HG03066 (cell line): ENCODE measurements around the gene ADGB.
A peak's percentile ranks its signal among the peaks of the same experiment; 100 is the strongest.
"Not testable (repeated sequence)": the region's sequence is repeated elsewhere in the genome, so short reads cannot be mapped to it uniquely, and the experiment has no call there.

Experiments used
- ATAC-seq: cut with Tn5 transposase; IDR thresholded peaks from one replicate; pipeline ENCODE4 v1.9.1; 2021; ENCODE audit warnings: low read depth; ENCODE audit not compliant: unreplicated experiment

Gene ADGB

DNA sequence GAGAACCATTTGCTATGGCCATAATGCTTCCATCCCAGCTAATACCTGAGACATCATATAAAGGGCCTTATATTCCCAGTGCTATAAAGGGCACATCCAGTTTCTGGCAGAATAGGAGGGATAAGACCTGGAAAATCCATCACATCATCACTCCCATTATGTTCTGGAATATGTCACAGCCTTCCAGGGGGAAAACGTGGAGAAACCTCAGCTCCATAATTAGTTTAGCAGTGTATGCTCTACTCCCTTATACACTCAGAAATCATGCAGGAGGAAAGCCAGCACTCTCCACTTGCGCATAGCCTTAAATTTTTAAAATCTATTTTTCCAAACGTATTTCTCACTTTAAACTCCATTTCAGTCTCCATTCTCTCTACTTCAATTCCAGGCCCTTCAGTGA, 140.9 kb downstream of the ADGB start:
- no peak for ATAC-seq

DNA sequence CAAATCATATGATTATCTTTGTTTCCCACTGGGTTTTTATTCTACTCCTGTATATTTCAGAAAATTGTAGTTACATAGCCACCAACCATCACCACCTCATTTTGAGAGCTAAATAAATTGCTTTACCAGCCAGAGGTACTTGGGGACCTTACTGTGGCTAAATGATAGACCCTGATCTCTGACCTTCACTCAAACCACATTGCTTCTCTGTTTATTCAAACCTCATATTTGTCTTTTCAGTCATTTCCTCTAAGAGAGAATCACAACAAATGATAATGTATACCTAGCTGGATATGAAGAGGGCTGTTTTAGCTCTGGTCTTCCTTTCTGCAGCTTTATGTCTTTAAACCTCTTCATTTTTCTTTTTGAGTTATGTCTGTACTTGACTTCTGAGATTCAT, 142.8 kb downstream of the ADGB start:
- ATAC-seq, result no peak

DNA sequence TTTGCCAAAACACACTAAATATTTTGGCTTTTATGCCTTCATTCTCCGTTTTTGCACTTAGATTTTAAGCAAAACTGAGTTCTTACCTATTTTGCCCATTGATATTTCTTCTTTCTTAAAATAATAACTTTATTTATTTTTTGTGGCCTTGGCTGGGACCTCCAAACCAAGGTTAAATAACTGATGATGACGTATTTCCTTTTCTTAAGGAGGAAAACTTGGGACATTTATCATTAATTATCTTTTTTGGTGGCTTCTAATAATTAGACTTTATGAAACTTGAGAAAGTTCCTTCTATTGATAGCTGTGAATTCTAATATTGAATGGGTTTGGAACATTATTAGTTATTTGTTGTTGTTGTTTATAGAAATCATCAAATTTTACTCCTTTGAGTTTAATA, 154.5 kb downstream of the ADGB start:
- no peak for ATAC-seq

DNA sequence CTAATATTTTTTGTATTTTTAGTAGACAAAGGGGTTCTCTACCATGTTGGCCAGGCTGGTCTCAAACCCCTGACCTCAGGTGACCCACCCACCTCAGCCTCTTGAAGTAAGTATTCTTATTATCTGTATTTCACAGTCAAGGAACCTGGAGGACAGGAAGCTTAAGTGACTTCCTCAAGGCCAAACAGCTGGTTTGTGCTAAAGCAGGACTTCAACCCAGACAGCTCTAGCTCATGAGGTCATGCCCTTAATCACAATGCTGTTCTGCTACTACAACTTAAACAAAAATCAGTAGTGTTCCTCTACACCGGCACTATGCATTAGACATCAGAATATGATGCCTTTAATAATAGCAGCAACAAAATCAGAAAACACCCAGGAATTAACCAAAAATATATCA, 168.9 kb downstream of the ADGB start:
- ATAC-seq, result no peak

DNA sequence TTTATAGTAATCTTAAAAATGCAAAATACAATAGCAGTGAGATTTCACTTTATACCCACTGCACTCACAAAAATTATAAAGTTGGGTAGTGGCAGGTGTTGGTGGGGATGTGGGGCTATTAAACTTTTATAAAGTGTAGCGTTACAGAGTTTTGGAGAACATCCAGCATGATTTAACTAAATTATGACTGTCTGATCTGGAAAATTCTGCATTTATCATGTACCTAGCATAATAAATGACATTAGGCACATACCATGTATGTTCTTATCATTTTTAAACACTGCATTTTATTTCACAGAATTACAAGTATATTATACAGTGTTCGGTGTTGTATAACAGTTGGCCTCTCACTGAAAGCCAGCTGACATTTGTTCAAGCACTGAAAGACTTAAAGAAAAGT, 169.9 kb downstream of the ADGB start:
- no peak for ATAC-seq

DNA sequence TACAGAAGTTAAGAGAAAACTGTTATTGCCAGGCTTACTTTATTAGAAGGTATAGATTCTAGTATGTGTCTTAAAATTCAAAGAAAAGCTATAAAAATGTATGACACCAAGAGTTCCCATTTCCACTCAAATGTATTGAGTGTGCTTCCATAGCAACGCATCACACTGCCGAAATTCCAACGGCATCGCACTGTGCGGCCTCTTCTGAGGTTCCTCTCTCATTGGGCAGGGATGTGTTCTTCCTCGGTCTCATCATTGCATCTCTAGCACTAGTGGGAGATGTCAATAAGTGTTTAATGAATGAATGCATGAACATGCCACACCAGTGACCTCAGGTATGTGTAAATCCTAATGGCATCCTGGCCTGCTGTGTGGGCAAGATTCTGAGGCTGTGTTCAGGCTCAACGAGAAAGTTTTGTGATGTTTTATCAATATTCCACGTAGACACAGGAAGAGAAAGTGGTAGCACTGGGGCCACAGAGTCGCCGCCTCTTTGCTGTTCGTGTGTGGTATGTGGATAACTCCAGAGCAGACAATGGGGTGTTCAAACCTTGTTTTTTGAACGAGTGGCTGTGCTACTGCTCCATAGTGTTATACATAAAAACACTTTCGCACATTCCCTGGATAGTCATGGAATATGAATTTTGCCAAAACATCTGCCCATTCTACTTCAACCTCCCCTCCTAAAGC, 171.6 kb downstream of the ADGB start:
- ATAC-seq, result no peak

DNA sequence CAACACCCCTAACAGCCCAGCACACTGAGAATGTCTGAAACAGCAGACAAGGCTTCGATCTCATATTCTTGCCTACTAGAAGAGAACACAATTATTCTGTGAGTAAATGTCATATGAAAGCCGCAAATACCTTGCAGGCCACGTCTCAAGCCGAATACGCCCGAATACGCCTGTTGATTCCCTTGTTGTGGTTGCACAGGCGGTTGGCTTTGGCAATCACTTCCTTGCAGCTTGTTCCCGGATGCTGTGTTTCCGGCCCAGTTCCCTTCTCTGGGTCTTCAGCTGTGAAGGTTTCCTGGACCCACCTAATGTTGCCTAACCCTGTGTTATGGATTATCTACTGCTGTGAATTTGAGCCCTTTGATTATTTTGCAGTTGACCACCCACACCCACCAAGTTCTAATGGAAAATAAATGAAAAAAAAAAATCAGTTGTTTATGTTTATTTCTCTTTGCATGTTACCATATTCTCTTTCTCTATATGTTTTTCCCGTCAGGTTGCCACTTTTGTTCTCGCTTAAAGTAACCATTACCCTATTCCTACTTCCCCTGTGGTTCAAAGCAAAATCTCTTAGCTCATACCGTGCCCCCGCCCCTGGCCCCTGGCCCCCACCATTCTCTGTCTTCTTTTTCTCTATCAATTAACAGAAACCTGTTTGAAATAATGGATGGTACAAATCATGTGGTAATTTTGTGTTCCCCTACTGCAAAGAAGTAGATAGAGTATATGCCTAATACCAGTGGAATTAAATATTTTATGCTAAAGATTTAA, 172.4 kb downstream of the ADGB start:
- no peak for ATAC-seq

DNA sequence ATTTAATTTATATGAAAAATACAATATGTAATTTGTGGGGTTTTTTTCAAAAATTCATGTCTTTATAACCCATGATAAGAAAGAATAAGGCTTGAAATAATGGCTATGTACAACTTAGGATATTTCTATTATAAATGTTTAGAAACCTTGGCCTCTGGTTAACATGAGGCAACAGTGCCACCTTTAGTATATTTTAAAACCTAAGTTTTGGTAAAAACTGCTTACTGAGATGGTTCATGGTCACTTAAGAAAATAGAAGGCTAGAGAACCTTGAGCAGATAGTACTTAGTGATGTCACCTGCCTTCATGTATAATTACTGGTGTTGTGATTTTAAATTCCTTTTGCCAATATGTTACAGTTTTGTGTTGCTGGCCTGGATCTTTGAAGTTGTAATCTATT, 176.4 kb downstream of the ADGB start:
- no peak for ATAC-seq

DNA sequence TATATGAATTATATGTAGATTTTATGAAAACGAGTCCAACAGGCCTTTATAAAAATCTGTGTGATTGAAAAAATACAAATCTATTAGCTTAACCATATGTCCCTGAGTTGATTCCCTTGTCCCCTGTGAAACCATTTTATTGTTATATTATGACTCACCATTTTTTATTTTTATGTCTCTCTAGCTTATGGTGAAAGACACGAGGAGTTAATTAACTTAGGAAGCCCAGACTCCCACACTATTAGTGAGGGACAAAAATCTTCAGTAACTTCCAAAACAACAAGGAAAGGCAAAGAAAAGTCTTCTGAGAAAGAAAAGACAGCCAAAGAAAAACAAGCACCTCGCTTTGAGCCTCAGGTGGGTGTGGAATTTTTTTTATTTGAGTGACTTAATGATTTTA, 183.1 kb downstream of the ADGB start:
- ATAC-seq, result no peak

DNA sequence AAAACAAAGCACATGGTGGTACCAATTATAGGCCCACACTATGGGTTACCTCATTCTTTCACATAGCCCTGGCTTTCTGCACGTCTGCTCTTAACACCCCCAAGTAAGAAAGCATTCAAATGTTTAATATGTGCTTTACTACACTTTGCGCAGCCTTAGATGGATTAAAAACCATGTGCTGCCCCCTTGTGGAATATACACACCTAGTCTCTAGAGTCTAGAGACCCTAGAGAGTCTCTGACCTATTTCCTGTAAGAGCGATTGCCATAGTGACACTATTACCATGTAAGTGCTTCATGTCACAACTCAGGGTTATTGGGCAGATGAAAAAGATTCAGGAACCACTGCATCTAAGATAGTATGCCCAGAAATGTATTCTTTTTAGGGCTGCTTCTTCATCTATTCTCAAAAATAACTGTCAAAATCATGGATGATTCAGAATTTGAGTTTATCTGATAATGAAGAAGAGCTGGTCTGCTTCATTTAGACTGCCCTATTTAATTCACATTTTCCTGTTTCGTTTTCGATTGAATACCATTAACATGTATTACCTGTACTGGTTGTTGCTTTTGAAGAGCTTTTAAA, 186.3 kb downstream of the ADGB start:
- ATAC-seq, result peak; percentile 95

DNA sequence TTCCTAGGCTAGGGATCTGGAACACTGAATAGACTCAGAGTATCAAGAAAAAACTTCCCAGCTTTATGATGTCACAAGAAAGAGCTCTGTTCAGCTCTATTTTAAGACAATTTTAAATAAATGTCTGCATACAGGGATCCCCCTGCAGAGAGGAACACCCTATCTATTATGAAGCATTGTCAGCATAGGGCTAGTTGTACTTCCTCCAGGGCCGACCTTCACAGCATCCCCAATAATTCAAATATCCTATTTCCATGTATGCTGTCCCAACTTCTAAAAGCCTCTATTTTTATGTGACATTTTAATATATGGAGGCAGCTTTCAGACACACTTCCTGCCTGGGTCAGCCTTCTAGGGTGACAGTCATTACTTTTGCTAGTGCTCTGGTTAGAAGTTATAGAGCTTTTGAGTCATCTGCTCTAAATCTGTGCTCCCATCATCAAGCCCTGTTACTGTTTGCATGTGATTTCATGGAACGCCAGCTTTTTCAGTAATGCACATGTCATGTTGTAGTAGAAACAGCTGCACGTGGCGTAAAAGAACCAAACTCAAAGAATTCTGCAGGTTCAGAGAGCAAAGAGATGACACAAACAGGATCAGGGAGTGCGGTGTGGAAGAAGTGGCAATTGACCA, 189.2 kb downstream of the ADGB start:
- ATAC-seq, result no peak

DNA sequence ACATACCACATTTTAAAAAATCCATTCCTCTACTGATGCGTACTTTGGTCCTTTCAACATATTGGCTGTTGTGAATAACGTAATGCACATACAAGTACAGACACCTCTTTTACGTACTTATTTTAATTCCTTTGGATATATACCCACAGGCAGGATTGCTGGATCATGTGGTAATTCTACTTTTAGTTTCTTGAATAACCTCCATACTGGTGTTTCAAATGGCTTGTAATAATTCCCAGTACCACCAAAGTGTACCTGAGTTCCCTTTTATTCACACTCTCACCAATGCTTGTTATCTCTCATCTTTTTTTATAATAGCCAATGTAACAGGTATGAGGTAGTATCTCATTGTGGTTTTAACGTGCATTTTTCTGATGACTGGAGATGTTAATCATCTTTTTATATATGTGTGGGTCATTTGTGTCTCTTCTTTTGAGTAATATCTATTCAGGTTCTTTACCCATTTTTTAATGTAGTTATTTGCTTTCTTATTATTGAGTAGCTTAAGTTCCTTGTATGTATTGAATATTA, 191.9 kb downstream of the ADGB start:
- ATAC-seq, result no peak

DNA sequence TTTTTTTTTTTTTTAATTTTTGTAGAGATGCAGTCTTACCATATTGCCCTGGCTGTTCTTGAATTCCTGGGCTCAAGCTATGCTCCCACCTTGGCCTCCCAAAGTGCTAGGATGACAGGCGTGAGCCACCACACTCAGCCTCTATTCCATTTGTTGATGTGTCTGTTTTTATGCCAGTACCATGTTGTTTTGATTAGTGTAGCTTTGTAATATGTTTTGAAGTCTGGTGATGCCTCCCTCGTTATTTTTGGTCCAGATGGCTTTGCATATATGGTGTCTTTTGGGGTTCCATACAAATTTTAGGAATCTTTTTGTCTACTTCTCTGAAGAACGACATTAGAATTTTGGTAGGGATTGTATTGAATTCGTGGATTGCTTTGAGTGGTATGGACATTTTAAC, 193.2 kb downstream of the ADGB start:
- ATAC-seq, result no peak

DNA sequence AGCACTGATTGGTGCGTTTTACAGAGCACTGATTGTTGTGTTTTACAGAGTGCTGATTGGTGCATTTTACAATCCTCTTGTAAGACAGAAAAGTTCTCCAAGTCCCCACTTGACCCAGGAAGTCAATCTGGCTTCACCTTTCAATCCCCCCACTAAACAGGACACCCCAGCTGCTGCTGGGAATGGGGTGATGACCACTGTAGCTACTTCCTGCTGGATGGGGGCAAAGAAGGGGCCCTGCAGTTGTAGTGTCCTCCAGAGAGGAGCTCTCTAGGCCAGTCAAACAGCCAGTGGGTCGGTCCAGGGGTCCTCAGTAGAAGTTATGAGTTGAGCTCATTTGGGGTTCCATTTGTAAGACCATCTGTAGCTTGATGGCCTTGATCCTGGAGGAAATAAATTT, 194.4 kb downstream of the ADGB start:
- not testable (repeated sequence) for ATAC-seq

DNA sequence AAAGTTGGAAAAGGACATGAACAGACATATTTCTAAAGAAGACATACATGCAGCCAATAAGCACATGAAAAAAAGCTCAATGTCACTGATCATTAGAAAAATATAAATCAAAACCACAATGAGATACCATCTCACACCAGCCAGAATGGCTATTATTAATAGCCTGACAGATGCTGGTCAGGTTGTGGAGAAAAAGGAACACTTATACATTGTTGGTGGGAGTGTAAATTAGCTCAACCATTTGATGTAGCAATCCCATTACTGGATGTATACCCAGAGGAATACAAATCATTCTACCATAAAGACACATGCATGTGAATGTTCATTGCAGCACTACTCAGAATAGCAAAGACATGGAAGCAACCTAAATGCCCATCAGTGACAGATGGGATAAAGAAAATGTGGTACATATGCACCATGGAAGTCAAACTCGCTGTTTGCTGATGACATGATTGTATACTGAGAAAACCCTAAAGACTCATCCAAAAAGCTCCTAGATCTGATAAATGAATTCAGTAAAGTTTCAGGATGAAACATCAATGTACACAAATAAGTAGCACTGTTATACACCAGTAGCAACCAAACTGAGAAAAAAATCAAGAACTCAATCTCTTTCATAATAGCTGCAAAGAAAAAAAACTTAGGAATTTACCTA, 196.8 kb downstream of the ADGB start:
- ATAC-seq, result no peak

DNA sequence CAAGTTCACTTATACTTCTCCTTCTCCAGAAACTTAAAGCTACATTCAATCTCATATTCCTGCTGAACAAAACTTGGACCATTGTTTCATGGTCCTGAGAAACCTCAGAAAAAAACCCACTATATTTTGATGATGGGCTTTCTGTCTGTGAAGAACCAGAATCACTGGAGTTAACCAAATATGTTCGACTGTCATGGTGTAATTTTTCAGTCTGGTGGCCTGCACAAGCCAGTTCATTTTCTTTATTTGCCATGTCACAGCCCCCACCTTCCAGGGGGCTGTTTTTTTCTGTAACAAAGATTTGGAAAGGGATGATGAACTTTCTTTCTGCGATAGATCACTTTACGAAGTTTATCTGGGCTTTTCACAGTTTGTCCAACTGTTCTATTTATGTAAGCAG, 204.4 kb downstream of the ADGB start:
- ATAC-seq, result not testable (repeated sequence)

DNA sequence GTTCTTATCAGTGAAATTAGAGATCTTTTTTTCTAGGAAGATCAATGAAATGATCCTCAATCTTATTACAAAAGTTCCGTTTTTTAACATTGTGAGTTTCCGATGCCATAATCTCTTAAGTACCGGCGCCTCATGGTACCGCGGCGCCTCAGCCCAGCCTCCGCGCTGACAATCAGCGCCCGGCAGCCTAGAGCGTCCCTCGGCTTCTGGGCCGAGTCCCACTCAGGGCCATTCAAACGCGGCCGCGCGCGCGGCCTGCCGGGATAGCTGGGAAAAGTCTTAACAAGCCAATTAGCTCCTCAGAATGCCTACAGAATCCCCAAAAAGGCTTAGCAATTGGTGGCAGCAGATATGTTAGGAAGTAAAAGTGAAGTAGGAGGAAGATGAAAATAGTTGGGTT, 204.8 kb downstream of the ADGB start:
- ATAC-seq, result no peak

DNA sequence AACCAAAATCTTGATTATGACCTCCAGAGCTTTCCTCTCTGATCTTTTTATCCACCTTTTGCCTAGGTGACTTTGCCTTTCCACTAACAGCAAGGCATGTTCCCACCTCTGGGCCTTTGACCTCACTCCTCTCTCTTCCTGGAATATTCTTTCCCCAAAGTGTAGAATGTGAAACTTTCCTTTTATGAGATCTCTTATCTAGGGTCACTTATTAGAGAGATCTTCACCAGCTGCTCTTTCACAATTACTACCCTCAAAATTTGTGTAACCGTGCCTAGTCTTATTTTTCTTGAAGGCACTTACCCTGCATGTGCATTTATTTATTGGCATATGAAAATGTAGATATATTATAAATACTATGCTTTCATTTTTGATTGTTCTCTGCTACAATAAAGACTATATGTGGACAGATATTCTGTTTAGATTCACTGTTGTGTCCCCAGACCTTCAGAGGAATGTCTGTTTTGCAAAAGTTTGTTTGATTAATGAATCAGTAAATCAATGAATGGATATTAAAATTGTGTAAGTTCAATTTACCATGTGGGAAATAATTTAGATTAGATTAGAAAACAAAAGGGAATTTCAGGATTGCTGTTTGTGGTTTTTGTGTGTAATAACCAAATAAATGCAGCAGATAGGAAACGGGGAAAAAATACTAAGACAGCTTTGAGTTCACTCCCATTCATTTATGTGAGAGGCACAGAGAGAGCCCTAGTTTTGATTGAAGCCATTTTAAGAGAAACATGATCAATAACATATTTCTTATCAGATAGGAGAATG, 207.0 kb downstream of the ADGB start:
- no peak for ATAC-seq

DNA sequence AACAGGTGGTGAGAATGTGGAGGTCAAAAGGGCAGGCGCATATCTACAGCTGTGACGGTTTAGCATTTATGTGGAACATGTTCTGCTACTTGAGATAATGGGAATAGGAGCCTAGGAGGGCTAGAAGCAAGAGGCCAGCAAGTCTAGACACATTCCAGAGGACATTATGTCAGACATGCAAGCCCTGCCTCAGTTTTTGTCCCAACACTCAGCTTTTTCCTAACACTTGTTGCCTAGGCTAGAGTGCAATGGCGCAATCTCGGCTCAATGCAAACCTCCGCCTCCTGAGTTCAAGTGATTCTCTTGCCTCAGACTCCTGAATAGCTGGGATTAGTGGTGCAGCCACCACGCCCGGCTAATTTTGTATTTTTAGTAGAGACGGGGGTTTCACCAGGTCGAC, 210.2 kb downstream of the ADGB start:
- not testable (repeated sequence) for ATAC-seq

DNA sequence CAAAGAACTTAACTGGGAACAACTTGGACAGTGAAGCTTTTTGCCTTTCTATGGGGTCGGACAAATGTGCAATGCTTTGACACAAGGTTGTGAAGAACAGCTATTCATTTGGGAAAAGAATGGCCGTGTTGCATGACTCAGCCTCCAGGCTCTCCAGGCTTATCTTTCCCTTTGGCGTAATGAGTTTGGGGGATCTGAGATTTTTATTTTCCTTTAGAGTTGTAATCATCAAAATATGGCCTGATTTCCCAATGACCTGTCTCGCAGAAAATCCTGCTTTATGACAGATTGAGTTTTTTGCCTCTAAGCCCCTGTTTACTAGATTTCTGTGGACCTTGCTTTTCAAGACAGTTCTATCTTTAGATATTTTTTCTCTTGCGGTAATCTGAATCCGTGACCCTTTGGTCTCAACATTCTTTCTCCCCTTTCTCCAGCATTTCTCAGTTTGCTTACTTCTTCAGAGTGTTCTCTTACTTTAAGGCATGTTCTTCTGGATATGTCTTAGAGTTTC, 214.1 kb downstream of the ADGB start:
- ATAC-seq, result not testable (repeated sequence)
